Raji (cell line): ENCODE results near the gene TMPO.

Experiments
- POLR2A ChIP-seq: IDR thresholded peaks from 2 replicates; pipeline ENCODE4 v1.6.1; 2011; ENCODE audit warnings: low read depth, low read length, control low read depth; ENCODE audit not compliant: insufficient read depth

TMPO gene

GRCh38 chr12:98549371-98550110 is 34.2 kb downstream of the TMPO start:
- no peak for TF ChIP-seq POLR2A

- TF ChIP-seq POLR2A: no peak
These were observed 36.4 kb downstream of the TMPO start for GRCh38 chr12:98551787-98552186.

DNA sequence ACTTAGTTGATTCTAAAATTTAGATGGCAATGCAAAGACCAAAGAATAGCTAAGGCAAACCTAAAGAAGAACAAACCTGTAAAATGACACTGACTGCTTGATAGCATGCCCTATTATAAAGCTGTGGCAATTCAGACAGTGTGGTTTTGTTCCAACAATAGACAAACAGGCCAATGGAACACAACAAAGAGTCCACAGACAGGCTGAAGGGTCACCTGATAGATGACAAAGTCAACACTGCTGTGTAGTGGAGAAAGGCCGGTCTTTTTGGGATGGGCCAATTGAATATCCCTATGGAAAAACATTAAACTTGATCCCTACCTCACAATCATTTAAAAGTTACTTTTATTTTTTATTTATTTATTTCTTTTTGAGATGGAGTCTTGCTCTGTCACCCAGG is 44.3 kb downstream of the TMPO start:
- TF ChIP-seq POLR2A: no peak

- TF ChIP-seq POLR2A: no peak
These were observed 46.5 kb downstream of the TMPO start for GRCh38 chr12:98561846-98562245.

DNA sequence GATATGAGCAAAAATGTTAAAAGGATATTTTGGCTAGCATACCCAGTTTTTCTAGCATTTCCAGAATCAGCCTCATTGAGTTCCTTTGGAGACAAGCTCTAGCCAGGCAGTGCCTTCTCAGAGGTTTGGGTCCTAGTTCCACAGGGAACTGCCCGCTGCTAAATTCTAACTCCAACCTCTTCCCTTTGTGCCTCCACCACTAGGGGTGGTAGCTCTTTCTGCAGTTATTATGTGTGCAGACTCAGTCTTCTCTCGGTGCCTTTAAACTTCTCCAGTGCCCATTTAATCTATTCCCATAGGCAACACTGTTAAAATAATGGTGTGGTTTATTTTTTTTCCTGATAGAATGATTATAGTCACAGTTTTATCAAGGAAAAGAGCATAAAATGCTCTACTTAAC is 56.6 kb downstream of the TMPO start:
- no peak for TF ChIP-seq POLR2A

GRCh38 chr12:98574110-98574509 is 58.7 kb downstream of the TMPO start:
- no peak for TF ChIP-seq POLR2A

DNA sequence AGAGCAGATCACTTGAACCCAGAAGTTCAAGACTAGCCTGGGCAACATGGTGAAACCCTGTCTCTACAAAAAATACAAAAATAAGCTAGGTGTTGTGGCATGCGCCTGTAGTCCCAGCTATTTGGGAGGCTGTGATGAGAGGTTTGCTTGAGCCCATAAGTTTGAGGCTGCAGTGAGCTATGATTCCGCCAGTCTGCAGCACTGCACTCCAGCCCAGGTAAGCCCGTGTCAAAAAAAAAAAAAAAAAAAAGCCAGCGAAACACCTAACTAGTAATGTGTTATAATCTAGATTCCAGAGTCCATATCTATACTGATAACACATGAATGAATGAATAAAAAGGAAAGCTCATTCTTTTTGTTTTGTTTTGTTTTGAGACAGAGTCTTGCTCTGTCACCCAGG is 59.6 kb downstream of the TMPO start:
- TF ChIP-seq POLR2A: no peak

DNA sequence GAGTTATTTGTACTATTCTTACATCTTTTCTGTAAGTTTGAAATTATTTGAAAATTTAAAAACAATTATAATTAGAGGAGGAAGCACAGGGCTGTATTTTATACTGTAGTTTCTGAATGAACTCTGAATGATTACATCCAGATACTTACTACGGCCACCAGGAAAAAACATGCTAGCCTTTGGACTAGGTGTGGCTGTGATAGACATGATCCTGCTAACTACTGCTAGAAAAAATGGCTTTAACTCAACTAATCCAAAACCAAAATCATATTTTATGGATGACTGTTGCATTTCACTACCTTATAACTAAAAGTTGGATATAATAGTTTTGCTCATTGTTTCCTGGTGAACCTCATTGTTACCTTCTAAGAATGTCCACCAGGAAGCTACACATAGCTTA is 63.0 kb downstream of the TMPO start:
- no peak for TF ChIP-seq POLR2A

- no peak for TF ChIP-seq POLR2A
These were observed 63.4 kb downstream of the TMPO start for GRCh38 chr12:98578821-98579220.

GRCh38 chr12:98579347-98579746 is 64.0 kb downstream of the TMPO start:
- no peak for TF ChIP-seq POLR2A

GRCh38 chr12:98579835-98580234 is 64.4 kb downstream of the TMPO start:
- no peak for TF ChIP-seq POLR2A

DNA sequence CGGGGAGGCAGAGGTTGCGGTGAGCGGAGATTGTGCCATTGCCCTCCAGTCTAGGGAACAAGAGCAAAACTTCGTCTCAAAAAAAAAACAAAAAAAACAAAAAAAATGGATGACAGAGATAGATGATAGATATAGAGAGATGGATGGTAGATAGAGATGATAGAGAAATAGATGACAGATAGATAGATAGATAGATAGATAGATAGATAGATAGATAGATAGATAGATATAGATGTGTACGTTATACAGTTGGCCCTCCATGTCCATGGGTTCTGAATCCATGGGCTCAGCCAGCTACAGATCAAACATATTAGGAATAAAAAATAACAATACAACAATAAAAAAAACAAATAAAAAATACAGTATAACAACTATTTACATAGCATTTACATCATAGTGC is 65.3 kb downstream of the TMPO start:
- TF ChIP-seq POLR2A: no peak

GRCh38 chr12:98581101-98581500 is 65.7 kb downstream of the TMPO start:
- TF ChIP-seq POLR2A: no peak

GRCh38 chr12:98582093-98582492 is 66.7 kb downstream of the TMPO start:
- no peak for TF ChIP-seq POLR2A

GRCh38 chr12:98587084-98587483 is 71.7 kb downstream of the TMPO start:
- TF ChIP-seq POLR2A: no peak

DNA sequence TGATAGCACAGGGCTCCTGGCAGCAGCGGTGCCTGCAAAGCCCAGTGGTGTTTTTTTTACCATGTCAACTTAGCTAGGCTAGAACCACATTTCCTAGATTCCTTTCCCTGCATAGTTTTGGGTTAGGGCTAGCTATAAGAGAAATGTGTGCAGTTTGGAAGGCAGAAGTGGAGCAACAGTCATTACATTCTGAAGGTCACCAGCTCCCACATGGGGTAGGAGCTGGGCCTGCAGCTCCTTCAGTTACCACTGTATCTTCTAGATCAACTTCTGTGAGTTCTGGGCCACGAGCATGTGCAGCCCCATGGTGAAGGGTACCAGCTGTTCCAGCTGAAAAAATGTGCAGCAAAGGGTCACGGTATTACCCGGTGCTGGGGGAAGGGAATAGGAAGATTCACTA is 75.8 kb downstream of the TMPO start:
- TF ChIP-seq POLR2A: no peak

GRCh38 chr12:98592825-98593322 is 77.5 kb downstream of the TMPO start:
- no peak for TF ChIP-seq POLR2A
